ELF-1 (cell line): Measurements from ENCODE around the gene ARSK.
"Not testable (repeated sequence)": the region's sequence is repeated elsewhere in the genome, so short reads cannot be mapped to it uniquely, and the experiment has no call there.

Experiments
- DNase-seq: peaks from one replicate; pipeline ENCODE4 v3.0.0-alpha.2; 2016; ENCODE audit warnings: low read depth, low spot score

The ARSK gene

GRCh38 chr5:95620870-95621838, 66.3 kb downstream of the ARSK start:
- DNase-seq: peak; percentile 73

GRCh38 chr5:95621839-95622629, 67.1 kb downstream of the ARSK start:
- no peak for DNase-seq

GRCh38 chr5:95623706-95624105, 68.8 kb downstream of the ARSK start:
- no peak for DNase-seq

GRCh38 chr5:95624368-95624767, 69.5 kb downstream of the ARSK start:
- DNase-seq: no peak

- no peak for DNase-seq
These were observed 71.8 kb downstream of the ARSK start for GRCh38 chr5:95626701-95627100.

- DNase-seq: no peak
These were observed 73.3 kb downstream of the ARSK start for GRCh38 chr5:95627971-95628810.

GRCh38 chr5:95628933-95629332, 74.0 kb downstream of the ARSK start:
- DNase-seq: peak; percentile 35

- no peak for DNase-seq
These were observed 75.6 kb downstream of the ARSK start for GRCh38 chr5:95630394-95630917.

GRCh38 chr5:95631255-95631958, 76.5 kb downstream of the ARSK start:
- DNase-seq: no peak

- no peak for DNase-seq
These were observed 77.2 kb downstream of the ARSK start for GRCh38 chr5:95631991-95632675.

GRCh38 chr5:95632942-95633341, 78.0 kb downstream of the ARSK start:
- not testable (repeated sequence) for DNase-seq

GRCh38 chr5:95633671-95634070, 78.8 kb downstream of the ARSK start:
- no peak for DNase-seq

- DNase-seq: no peak
These were observed 79.2 kb downstream of the ARSK start for GRCh38 chr5:95634081-95634480.

- DNase-seq: no peak
These were observed 83.7 kb downstream of the ARSK start for GRCh38 chr5:95638632-95639031.

GRCh38 chr5:95641741-95642220, 86.9 kb downstream of the ARSK start:
- no peak for DNase-seq

- DNase-seq: no peak
These were observed 88.3 kb downstream of the ARSK start for GRCh38 chr5:95643152-95643551.

- DNase-seq: peak; percentile 73
These were observed 89.6 kb downstream of the ARSK start for GRCh38 chr5:95644351-95645042.

- DNase-seq: not testable (repeated sequence)
These were observed 91.3 kb downstream of the ARSK start for GRCh38 chr5:95646226-95646568.
